Naive thymus-derived CD4-positive, alpha-beta T cell (primary cell): ENCODE measurements around the gene RNF151. TPM values are rescaled to one million over a fixed set of nuclear protein-coding genes. Genes with fewer than 3 reads are reported as not detected.

Experiments
- ATAC-seq: fragments of 150-1000 bp; cut with Tn5 transposase; 2 replicates; pipeline ENCODE4 v1.10.0; 2021; ENCODE audit warnings: mild to moderate bottlenecking, moderate library complexity
- CTCF ChIA-PET: fragments of 350-600 bp; sonication (Branson Sonifier 250); formaldehyde crosslinking; loops from one replicate; lab custom pipeline; 2021; ENCODE audit warnings: antibody characterized with exemption; lab: Charles Lee
- POLR2A ChIA-PET: fragments of 350-600 bp; sonication (Branson Sonifier 250); formaldehyde crosslinking; loops from one replicate; lab custom pipeline; 2021; ENCODE audit warnings: antibody characterized with exemption, inconsistent platforms; lab: Charles Lee
- DNase-seq, 9 donors: peaks; one replicate each; pipeline versions ENCODE4 v3.0.0 to v3.0.0-alpha.2; 2020 to 2022; ENCODE audit warnings: mixed read lengths in 1 of 9
- H3K27ac ChIP-seq: one replicate; pipeline ENCODE4 v1.7.0; 2013; ENCODE audit warnings: mild to moderate bottlenecking, low read depth, low read length, moderate library complexity
- H3K27me3 ChIP-seq, 2 donors: one replicate each; pipeline ENCODE4 v1.7.0; 2013; ENCODE audit warnings: low read length in 2 of 2, mild to moderate bottlenecking in 2 of 2, moderate library complexity in 2 of 2; ENCODE audit not compliant: control insufficient read depth in 2 of 2, insufficient read depth in 2 of 2
- H3K36me3 ChIP-seq, 3 experiments: 1 replicate in 2 of 3; 2 replicates in 1 of 3; pipeline ENCODE4 v1.7.0; 2013; ENCODE audit warnings: low read length in 3 of 3, mild to moderate bottlenecking in 3 of 3, moderate library complexity in 1 of 3; ENCODE audit not compliant: insufficient read depth in 3 of 3, control insufficient read depth in 2 of 3
- H3K4me1 ChIP-seq, 2 donors: one replicate each; pipeline ENCODE4 v1.7.0; 2013; ENCODE audit warnings: low read length in 2 of 2, mild to moderate bottlenecking in 2 of 2, moderate library complexity in 1 of 2; ENCODE audit not compliant: control insufficient read depth in 2 of 2, insufficient read depth in 2 of 2
- H3K4me3 ChIP-seq: 2 replicates; pipeline ENCODE4 v1.7.0; 2013; ENCODE audit warnings: mild to moderate bottlenecking, low read length
- H3K9me3 ChIP-seq, 3 experiments: 1 replicate in 2 of 3; 2 replicates in 1 of 3; pipeline ENCODE4 v1.7.0; 2013; ENCODE audit warnings: low read length in 3 of 3; ENCODE audit not compliant: control insufficient read depth in 2 of 3
- H3K27ac Mint-ChIP-seq, 9 donors: one replicate each; pipeline ENCODE4 v1.8.0; 2020 to 2022; ENCODE audit warnings: mixed read lengths in 9 of 9, mild to moderate bottlenecking in 8 of 9, moderate library complexity in 5 of 9, inconsistent platforms in 2 of 9
- H3K27me3 Mint-ChIP-seq, 5 donors: one replicate each; pipeline ENCODE4 v1.8.0; 2021 to 2022; ENCODE audit warnings: mixed read lengths in 5 of 5, mild to moderate bottlenecking in 1 of 5
- H3K36me3 Mint-ChIP-seq, 5 donors: one replicate each; pipeline ENCODE4 v1.8.0; 2020 to 2022; ENCODE audit warnings: mixed read lengths in 5 of 5, mild to moderate bottlenecking in 3 of 5, inconsistent platforms in 1 of 5
- H3K4me1 Mint-ChIP-seq, 7 donors: one replicate each; pipeline ENCODE4 v1.8.0; 2020 to 2022; ENCODE audit warnings: mixed read lengths in 7 of 7, mild to moderate bottlenecking in 3 of 7, inconsistent platforms in 1 of 7
- H3K4me3 Mint-ChIP-seq, 10 donors: one replicate each; pipeline ENCODE4 v1.8.0; 2020 to 2022; ENCODE audit warnings: mild to moderate bottlenecking in 10 of 10, mixed read lengths in 10 of 10, moderate library complexity in 6 of 10, inconsistent platforms in 2 of 10
- H3K9me3 Mint-ChIP-seq, 11 donors: one replicate each; pipeline ENCODE4 v1.8.0; 2020 to 2022; ENCODE audit warnings: mixed read lengths in 11 of 11, mild to moderate bottlenecking in 4 of 11, inconsistent platforms in 1 of 11, moderate library complexity in 1 of 11
- intact Hi-C, 2 donors: fragments of 100-400 bp; cut with micrococcal nuclease; formaldehyde crosslinking; loops; one replicate each; pipeline ENCODE4 v1.15.1; 2023
- polyA plus RNA-seq, 2 donors: library from polyadenylated mRNA; unstranded; fragments of 300-500 nt; fragmentation: Illumina TruSeq; gene quantifications; one replicate each; pipeline ENCODE4 v1.2.3, GENCODE V29; 2021
- total RNA-seq, 6 experiments: library from RNA in 5 of 6; stranded (reverse) in 5 of 6; gene quantifications; 1 replicate in 5 of 6; 2 replicates in 1 of 6; pipeline ENCODE4 v1.2.3 and lab custom pipeline; 2021 to 2026

RNF151 gene
- total and polyA plus RNA-seq, 7 experiments from 2014 or later = 0.51 TPM; not detected in 6

DNA sequence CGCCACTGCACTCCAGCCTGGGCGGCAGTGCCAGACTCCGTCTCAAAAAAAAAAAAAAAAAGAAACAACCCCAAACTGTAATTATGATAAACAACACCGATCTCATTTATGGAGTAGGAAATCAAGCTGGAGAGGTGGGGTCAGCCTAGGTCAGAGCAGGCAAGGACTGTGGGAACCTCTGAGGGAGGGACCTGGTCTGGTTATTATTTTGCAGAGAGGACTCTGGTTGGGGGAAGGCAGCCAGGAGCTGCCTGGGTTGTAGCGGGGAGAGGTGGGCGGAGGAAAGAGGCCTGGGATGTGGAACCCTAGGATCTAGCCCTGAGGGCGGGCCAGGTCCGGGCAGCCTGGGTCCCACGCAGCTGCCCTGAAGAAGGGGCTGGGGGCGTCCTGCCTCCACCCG is 37.6 kb upstream of the RNF151 start:
- ChIA-PET CTCF (interaction anchor here (0.7 to 1.7 kb wide), 4 partner anchors 8 to 360 kb away, joined by 3 to 7 read pairs (median 4); no protein-coding TSS in a partner anchor), POLR2A (interaction anchor here (0.9 to 1.5 kb wide), 5 partner anchors 13 to 226 kb away, joined by 3 to 11 read pairs (median 3); partner anchors contain the start of genes NUBP2, RPS2, SPSB3 and TRAF7)
- ATAC-seq (peak; percentile 5), DNase-seq (peak in 1 of 9 donors; percentile 14)
- intact Hi-C loops = loop anchor here (1.0 to 10.0 kb wide), 6 partner anchors 14 to 404 kb away; partner anchors contain the start of genes HAGH (in 1 of the 2), MRPS34 (in 1 of the 2) and MSRB1 (in 1 of the 2)
- Histone ChIP-seq H3K4me1 (no peaks in the 10 kb centered on the region), H3K4me3 (peak overlapping the region; percentile 48), H3K9me3 (no peaks in the 10 kb centered on the region), H3K36me3 (no peaks in the 10 kb centered on the region), H3K27me3 (no peaks in the 10 kb centered on the region), H3K27ac (peak overlapping the region; percentile 64)
- H3K4me3 Mint-ChIP-seq = peak overlapping the region; percentile 72 to 89 (median 76)
- H3K27me3 Mint-ChIP-seq = peaks cover 0 to 10% (median 5%) of the 10 kb centered on the region in 5 donors
- H3K9me3 Mint-ChIP-seq = no peaks in the 10 kb centered on the region
- H3K36me3 Mint-ChIP-seq = no peaks in the 10 kb centered on the region
- peak overlapping the region in 8 of 9 donors; percentile 34 to 90 (median 69) for H3K27ac Mint-ChIP-seq
- H3K4me1 Mint-ChIP-seq = peaks cover 2 to 8% (median 4%) of the 10 kb centered on the region in 7 donors

- no peaks in the 10 kb centered on the region for H3K36me3 ChIP-seq
- no peaks in the 10 kb centered on the region for H3K36me3 Mint-ChIP-seq
- H3K4me1 ChIP-seq = no peaks in the 10 kb centered on the region
- H3K27ac Mint-ChIP-seq = no peak overlapping the region
- intact Hi-C loops = loop anchor here (1.0 to 10.0 kb wide), 6 partner anchors 14 to 405 kb away; partner anchors contain the start of genes HAGH (in 1 of the 2), MRPS34 (in 1 of the 2) and MSRB1 (in 1 of the 2)
- H3K9me3 ChIP-seq = no peaks in the 10 kb centered on the region
- H3K27me3 Mint-ChIP-seq = peaks cover 0 to 3% (median 2%) of the 10 kb centered on the region in 5 donors
- peaks cover 2 to 8% (median 4%) of the 10 kb centered on the region in 7 donors for H3K4me1 Mint-ChIP-seq
- peak overlapping the region; percentile 48 for H3K4me3 ChIP-seq
- H3K27ac ChIP-seq = peak overlapping the region; percentile 64
- POLR2A ChIA-PET = interaction anchor here (0.6 to 1.5 kb wide), 5 partner anchors 12 to 226 kb away, joined by 3 to 11 read pairs (median 3); partner anchors contain the start of genes RPS2 and TRAF7
- CTCF ChIA-PET = interaction anchor here (0.6 to 1.7 kb wide), 4 partner anchors 7 to 67 kb away, joined by 3 to 7 read pairs (median 4); partner anchors contain the start of gene MSRB1
- ATAC-seq (peak; percentile 100), DNase-seq (peak; percentile 83 to 99 (median 91))
- peak overlapping the region in 6 of 10 donors; percentile 30 to 82 (median 74) for H3K4me3 Mint-ChIP-seq
- no peaks in the 10 kb centered on the region for H3K9me3 Mint-ChIP-seq
- H3K27me3 ChIP-seq = no peaks in the 10 kb centered on the region
Observed at GRCh38 chr16:1929578-1930337, 36.9 kb upstream of the RNF151 start.

GRCh38 chr16:1930338-1930720 is 36.3 kb upstream of the RNF151 start:
- ATAC-seq = no peak
- Histone ChIP-seq H3K36me3 (no peaks in the 10 kb centered on the region), H3K4me3 (no peak overlapping the region), H3K9me3 (no peaks in the 10 kb centered on the region), H3K27ac (no peak overlapping the region), H3K27me3 (no peaks in the 10 kb centered on the region), H3K4me1 (no peaks in the 10 kb centered on the region)
- H3K9me3 Mint-ChIP-seq = no peaks in the 10 kb centered on the region
- no peaks in the 10 kb centered on the region for H3K27me3 Mint-ChIP-seq
- ChIA-PET POLR2A (interaction anchor here (1.1 kb wide), 1 partner anchor 30 kb away, joined by 3 read pairs; no protein-coding TSS in a partner anchor), CTCF (interaction anchor here (0.6 to 1.7 kb wide), 2 partner anchors 13 to 67 kb away, joined by 3 to 7 read pairs; partner anchors contain the start of gene MSRB1)
- no peak for DNase-seq
- no peaks in the 10 kb centered on the region for H3K36me3 Mint-ChIP-seq
- intact Hi-C loops = no loop called here
- peaks cover 2 to 8% (median 4%) of the 10 kb centered on the region in 7 donors for H3K4me1 Mint-ChIP-seq
- no peak overlapping the region for H3K27ac Mint-ChIP-seq
- peak overlapping the region in 2 of 10 donors; percentile 14 to 82 for H3K4me3 Mint-ChIP-seq

DNA sequence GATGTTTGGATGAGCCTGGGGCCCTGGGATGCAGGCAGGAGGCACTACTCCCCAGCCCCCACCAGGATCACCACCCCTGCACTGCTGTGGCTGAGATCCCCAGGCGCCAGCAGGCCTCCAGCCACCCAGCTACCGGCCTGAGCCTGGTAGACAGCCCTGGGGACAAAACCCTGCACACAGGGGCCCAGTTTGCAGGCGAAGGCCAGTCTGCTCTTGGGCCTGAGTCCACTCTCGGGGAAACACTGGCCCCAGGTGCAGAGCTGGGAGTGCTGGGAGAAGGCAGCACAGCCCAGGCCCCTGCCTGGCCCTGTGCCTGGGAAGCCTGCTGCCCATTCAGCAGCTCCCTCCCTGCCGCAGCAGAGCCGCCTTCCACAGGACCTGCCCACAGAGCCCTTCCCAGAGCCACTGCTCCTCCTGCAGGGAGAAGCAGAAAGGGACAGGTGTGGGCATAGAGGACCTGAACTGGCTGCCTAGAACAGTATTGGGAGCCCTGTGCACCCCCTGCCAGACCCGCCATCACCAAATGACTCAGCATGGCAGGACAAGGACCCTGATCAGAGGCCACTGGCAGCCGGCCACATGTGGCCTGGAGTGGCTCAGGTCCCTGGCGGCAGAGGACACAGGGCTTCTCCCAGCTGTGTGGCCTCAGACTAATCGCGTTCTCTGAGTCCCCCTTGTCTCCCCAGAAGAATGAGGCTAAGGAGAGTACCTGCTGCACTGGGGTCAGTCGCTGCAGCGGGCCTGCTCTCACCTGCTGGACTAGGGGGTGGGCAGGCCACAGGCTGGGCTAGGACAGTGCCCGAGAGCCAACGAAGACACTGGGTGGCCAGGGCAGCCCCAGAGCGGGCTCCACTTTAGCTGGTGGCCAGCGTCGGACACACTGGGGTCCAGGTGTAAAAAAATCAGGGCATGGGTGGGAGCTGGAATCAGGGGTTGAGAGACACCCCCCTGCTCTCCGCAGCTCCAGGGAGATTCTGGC is 34.3 kb upstream of the RNF151 start:
- H3K36me3 Mint-ChIP-seq = no peaks in the 10 kb centered on the region
- no peaks in the 10 kb centered on the region for H3K9me3 Mint-ChIP-seq
- no peak overlapping the region for H3K27ac ChIP-seq
- no peak for ATAC-seq
- DNase-seq = no peak
- peaks cover 2 to 8% (median 4%) of the 10 kb centered on the region in 7 donors for H3K4me1 Mint-ChIP-seq
- no peaks in the 10 kb centered on the region for H3K4me1 ChIP-seq
- no peaks in the 10 kb centered on the region for H3K9me3 ChIP-seq
- no peaks in the 10 kb centered on the region for H3K27me3 ChIP-seq
- no peak overlapping the region for H3K27ac Mint-ChIP-seq
- ChIA-PET CTCF (no interaction called here), POLR2A (interaction anchor here (0.6 kb wide), 1 partner anchor 366 kb away, joined by 3 read pairs; no protein-coding TSS in a partner anchor)
- H3K36me3 ChIP-seq = no peaks in the 10 kb centered on the region
- intact Hi-C loops = no loop called here
- no peak overlapping the region for H3K4me3 Mint-ChIP-seq
- no peaks in the 10 kb centered on the region for H3K27me3 Mint-ChIP-seq
- H3K4me3 ChIP-seq = no peak overlapping the region

- Histone ChIP-seq H3K27ac (no peak overlapping the region), H3K27me3 (no peaks in the 10 kb centered on the region), H3K36me3 (peaks cover 0 to 5% (median 0%) of the 10 kb centered on the region in 3 experiments), H3K4me1 (no peaks in the 10 kb centered on the region), H3K4me3 (no peak overlapping the region), H3K9me3 (no peaks in the 10 kb centered on the region)
- CTCF ChIA-PET = no interaction called here
- ATAC-seq (no peak), DNase-seq (no peak)
- Mint-ChIP-seq H3K9me3 (no peaks in the 10 kb centered on the region), H3K4me3 (no peak overlapping the region), H3K36me3 (peaks cover 0 to 1% (median 0%) of the 10 kb centered on the region in 5 donors), H3K4me1 (peaks cover 2 to 6% (median 4%) of the 10 kb centered on the region in 7 donors), H3K27ac (no peak overlapping the region), H3K27me3 (no peaks in the 10 kb centered on the region)
- POLR2A ChIA-PET = interaction anchor here (0.6 kb wide), 1 partner anchor 367 kb away, joined by 3 read pairs; no protein-coding TSS in a partner anchor
- intact Hi-C loops = no loop called here
Observed at GRCh38 chr16:1933097-1933661, 33.5 kb upstream of the RNF151 start.
